ENCODE results near the gene WDR4. TPM values are rescaled to one million over a fixed set of nuclear protein-coding genes. Genes with fewer than 3 reads are reported as not detected.

The WDR4 gene, protein sequence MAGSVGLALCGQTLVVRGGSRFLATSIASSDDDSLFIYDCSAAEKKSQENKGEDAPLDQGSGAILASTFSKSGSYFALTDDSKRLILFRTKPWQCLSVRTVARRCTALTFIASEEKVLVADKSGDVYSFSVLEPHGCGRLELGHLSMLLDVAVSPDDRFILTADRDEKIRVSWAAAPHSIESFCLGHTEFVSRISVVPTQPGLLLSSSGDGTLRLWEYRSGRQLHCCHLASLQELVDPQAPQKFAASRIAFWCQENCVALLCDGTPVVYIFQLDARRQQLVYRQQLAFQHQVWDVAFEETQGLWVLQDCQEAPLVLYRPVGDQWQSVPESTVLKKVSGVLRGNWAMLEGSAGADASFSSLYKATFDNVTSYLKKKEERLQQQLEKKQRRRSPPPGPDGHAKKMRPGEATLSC
- total RNA-seq (ENCODE audit: low replicate concordance): 9.2 TPM in 2 replicates

DNA sequence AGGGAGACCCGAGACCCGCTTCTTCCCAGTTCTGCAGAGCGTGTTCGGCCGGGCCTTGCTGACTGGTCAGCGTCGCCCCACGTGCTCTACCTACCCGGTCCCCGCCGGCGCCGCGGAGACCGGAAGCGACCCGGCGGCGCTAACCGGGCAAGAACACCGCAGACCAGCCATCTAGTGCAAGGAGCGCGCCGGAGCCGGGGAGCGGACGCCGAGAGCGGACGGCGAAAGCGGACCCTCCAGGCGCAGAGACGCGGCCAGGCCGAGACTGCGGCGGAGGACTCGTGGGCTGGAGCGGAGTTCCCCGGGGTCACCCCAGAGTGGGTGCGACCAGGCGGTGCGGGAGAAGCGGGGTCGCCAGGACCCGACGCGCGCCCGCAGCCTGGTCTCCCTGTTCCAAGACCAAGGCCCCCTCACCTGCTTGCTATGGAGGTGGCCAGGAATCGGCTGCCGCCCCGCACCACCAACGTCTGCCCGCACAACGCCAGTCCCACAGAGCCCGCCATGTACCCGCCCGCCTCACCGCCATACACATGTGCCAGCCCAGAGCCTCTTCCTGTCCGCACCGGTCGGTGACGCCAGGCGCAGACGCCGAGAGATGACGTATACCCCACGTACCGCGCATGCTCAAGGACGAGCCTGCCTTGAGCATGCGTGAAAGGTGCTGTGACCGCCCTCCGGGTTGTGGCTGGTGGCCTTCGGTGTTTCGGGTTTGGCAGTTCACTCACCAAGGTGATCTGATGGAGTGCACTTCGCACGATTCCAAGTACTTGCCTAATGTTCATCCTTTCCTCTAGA is at the start of gene WDR4:
TSS of gene WDR4 (minus strand) at position 547 of the 795 bp plus-strand sequence. CDS start at position 503, 44 bp downstream.

DNA sequence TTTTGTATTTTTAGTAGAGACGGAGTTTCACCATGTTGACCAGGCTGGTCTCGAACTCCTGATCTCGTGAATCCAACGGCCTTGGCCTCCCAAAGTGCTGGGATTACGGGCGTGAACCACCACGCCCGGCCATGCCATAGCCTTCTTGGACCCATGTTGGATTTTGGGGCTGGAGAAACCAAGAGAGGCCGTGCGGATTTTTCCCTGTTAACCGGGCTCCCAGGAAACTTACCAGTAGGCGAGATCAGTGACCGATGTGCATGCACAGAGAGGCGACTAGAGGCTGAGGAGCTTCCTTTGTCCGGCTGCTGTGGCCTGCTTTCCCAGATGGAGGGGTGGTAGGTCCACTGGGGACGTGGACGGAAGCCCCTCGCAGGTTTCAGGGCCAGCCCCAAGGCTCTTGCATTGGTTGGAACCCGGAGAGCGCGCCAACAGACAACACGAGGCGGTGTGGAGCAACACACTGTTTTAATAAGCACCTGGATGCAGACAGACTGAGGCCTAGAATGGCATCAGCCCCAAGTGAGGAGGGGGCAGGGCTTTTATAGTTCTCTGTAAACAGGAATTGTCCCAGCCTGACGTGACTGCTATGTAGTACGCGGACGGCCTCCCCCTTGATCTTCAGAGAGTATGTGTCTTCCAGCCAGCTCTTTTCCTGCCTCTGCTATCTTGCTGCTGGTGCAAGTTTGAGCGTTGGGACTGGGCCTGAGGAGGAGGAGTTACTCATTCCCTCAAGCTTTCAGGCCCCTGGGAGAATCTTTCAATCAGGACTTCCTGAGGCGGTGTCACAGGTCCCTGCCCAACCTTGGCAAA is 46.0 kb upstream of the WDR4 start, which contains the start of gene ERVH48-1:
TSS of gene ERVH48-1 (minus strand) at position 517 of the 813 bp plus-strand sequence. CDS start 6,624 bp downstream, outside the sequence.

DNA sequence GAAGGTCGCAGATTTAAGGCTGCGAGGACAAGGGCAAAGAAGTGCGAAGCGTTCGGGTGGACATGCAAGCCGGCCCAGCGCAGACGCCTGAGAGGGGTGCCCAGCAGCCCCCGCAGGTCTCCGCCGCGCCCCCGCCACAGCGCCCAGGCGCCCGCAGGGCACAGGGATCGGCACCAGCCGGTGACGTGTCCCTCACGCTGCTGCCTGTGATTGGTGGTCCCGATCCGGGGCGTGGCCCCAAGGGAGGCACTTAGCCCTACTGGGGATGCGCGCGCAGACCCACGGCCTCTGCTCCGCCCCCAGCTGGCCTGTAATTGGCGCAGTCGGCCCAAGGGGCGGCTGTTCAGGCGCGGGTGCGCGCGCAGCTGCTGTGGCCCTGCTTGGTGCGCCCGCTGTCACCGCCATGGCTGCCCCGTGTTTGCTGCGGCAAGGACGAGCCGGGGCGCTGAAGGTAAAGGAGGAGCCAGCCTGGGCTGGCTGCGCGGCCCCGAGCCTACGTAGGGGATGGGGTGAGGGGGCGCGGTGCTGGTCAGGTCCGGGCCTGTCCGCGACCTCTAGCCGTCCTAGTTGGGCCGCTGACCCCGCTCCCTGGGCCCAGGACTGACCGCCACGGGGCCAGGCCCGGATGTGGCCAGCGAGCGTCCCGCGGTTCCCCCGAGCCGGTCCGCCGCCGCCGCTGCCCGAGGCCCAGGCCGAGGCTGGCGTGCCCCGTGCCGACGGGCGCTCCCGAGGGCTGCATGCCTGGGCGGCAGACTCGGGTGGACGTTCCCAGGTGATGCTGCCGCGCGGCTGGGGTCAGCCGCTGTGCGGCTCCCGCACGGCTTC is 13.8 kb upstream of the WDR4 start, which contains the start of gene NDUFV3:
TSS of gene NDUFV3 (plus strand) at position 379 of the 825 bp plus-strand sequence. CDS start at position 404, 25 bp downstream.

Other genes with a start within 250 kb of the WDR4 start
- gene PDE9A, start 225.9 kb downstream of the WDR4 start, total RNA-seq (ENCODE audit: low replicate concordance): 0.12 and 1.7 TPM in 2 replicates
- gene NDUFV3, start 13.8 kb upstream of the WDR4 start, total RNA-seq (ENCODE audit: low replicate concordance): 21.8 and 42.8 TPM in 2 replicates
- not detected in 2 replicates for gene ERVH48-1, start 46.1 kb upstream of the WDR4 start, total RNA-seq (ENCODE audit: low replicate concordance)
- gene PKNOX1, start 95.0 kb upstream of the WDR4 start, total RNA-seq (ENCODE audit: low replicate concordance): 12.6 and 15.3 TPM in 2 replicates
- gene CBS, start 196.3 kb upstream of the WDR4 start, total RNA-seq (ENCODE audit: low replicate concordance): 39.9 and 41.1 TPM in 2 replicates
- gene U2AF1, start 228.0 kb upstream of the WDR4 start, total RNA-seq (ENCODE audit: low replicate concordance): 10.0 and 10.2 TPM in 2 replicates